ENCODE measurements around the gene EPAS1. TPM values are rescaled to one million over a fixed set of nuclear protein-coding genes. Genes with fewer than 3 reads are reported as not detected.

Gene EPAS1
- total and polyA plus RNA-seq, 4 donors: 26.2 to 193 (median 61.1) TPM

- peaks cover 23 to 78% (median 60%) of the 10 kb centered on the region in 4 donors for H3K4me1 ChIP-seq (ENCODE audit: control insufficient read depth in 4 of 4, insufficient read depth in 4 of 4, low read length in 3 of 4)
- DNase-seq (ENCODE audit: low spot score): no peak
Observed at GRCh38 chr2:46339676-46340459, 42.7 kb downstream of the EPAS1 start.

More at GRCh38 chr2:46339676-46340459, 42.7 kb downstream of the EPAS1 start:
- no peak overlapping the region for H3K9ac ChIP-seq (ENCODE audit: low read depth in 1 of 2, low read length in 2 of 2)
- TF ChIP-seq HNF4G (IDR thresholded peaks at IDR 0.05) (no peak), ATF3 (IDR thresholded peaks at IDR 0.05) (peak; percentile 25), NR2F2 (IDR thresholded peaks at IDR 0.05) (peak; percentile 49), FOXA2 (IDR thresholded peaks at IDR 0.05) (peak; percentile 13), MAX (IDR thresholded peaks at IDR 0.05) (no peak), HNF4A (conservative IDR thresholded peaks at IDR 0.05) (peak in 1 of 2 donors; percentile 12), SP1 (IDR thresholded peaks at IDR 0.05) (peak; percentile 15), RXRA (IDR thresholded peaks at IDR 0.05) (peak in 1 of 2 donors; percentile 14), ZBTB33 (IDR thresholded peaks at IDR 0.05) (no peak), RAD21 (IDR thresholded peaks at IDR 0.05) (peak in 1 of 2 donors; percentile 10), REST (IDR thresholded peaks at IDR 0.05) (no peak)
- WGBS: 63% methylated on average over 12 of the region's 12 CpGs
- no peaks in the 10 kb centered on the region for H3K27me3 ChIP-seq (ENCODE audit: control insufficient read depth in 4 of 4, insufficient read depth in 4 of 4, low read length in 3 of 4)
- H3K36me3 ChIP-seq (ENCODE audit: control insufficient read depth in 4 of 4, insufficient read depth in 3 of 4, low read depth in 1 of 4, low read length in 3 of 4): no peaks in the 10 kb centered on the region
- H3K27ac ChIP-seq (ENCODE audit: low read depth in 1 of 2, low read length in 2 of 2): peak overlapping the region; percentile 40 to 62
- H3K4me3 ChIP-seq (ENCODE audit: low read depth in 1 of 3, low read length in 3 of 3): no peak overlapping the region
- no peaks in the 10 kb centered on the region for H3K9me3 ChIP-seq (ENCODE audit: control insufficient read depth in 4 of 4, low read length in 3 of 4)

Data from liver (tissue), 9 donors.